Osteocyte (in vitro differentiated cells): ENCODE measurements around the gene EPN2. TPM values are rescaled to one million over a fixed set of nuclear protein-coding genes. Genes with fewer than 3 reads are reported as not detected.
A peak's percentile ranks its signal among the peaks of the same experiment; 100 is the strongest.

Experiments
- DNase-seq: peaks from one replicate; pipeline ENCODE4 v3.0.0; 2021; ENCODE audit warnings: mixed read lengths; ENCODE audit not compliant: unreplicated experiment; ENCODE audit errors: extremely low spot score
- H3K27ac Mint-ChIP-seq: one replicate; pipeline ENCODE4 v1.8.0; 2021; ENCODE audit warnings: mild to moderate bottlenecking, mixed read lengths; ENCODE audit not compliant: unreplicated experiment
- H3K27me3 Mint-ChIP-seq: one replicate; pipeline ENCODE4 v1.8.0; 2021; ENCODE audit warnings: mixed read lengths; ENCODE audit not compliant: unreplicated experiment
- H3K36me3 Mint-ChIP-seq: one replicate; pipeline ENCODE4 v1.8.0; 2021; ENCODE audit warnings: mixed read lengths; ENCODE audit not compliant: unreplicated experiment
- H3K4me1 Mint-ChIP-seq: one replicate; pipeline ENCODE4 v1.8.0; 2021; ENCODE audit warnings: mixed read lengths; ENCODE audit not compliant: unreplicated experiment
- H3K4me3 Mint-ChIP-seq: one replicate; pipeline ENCODE4 v1.8.0; 2021; ENCODE audit warnings: mild to moderate bottlenecking, moderate library complexity, mixed read lengths; ENCODE audit not compliant: unreplicated experiment
- H3K9me3 Mint-ChIP-seq: one replicate; pipeline ENCODE4 v1.8.0; 2021; ENCODE audit warnings: mixed read lengths; ENCODE audit not compliant: unreplicated experiment
- total RNA-seq: library from RNA; stranded (reverse); gene quantifications from 2 replicates; pipeline ENCODE4 v1.2.1, GENCODE V29; 2021
- TF ChIP-seq, protein P1 (sequence below): fragments of 200-600 bp; sonication (generic); IDR thresholded peaks from 2 replicates; pipeline ENCODE4 v1.5.0; 2021; ENCODE audit warnings: antibody characterized with exemption, mild to moderate bottlenecking, moderate library complexity

The EPN2 gene
- total RNA-seq, 1 donor from 2014 or later, result 54.7 TPM

DNA sequence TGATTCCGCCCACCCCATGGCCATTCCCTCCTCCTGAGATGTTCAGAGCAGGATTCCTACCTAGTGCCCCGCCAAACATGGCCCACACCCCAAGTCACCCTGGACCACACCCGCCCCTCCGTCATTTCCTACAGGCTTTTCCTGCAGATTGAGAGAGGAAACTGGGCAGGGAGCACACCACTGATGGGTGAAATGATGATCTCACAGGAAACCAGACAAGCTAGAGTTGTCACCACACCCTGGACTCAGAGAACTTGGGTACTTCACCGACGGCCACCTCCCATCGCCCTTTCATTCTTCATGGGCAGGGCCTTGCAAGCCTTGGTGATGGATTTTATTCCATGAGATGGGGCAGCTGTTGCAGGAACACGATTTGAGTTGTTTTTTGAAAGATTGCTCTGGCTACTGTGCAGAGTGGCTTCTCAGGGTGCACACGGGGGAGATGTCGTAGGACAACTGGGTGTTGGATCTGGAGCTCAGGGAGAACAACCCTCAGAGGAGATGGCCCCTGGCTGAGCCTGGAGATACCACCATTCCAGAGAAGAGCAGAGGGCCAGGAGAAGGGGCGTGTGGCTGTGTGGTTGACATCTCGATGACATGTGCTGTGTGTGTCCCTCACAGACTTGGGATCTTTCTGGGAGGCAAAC is 132.8 kb downstream of the EPN2 start:
- H3K27me3 Mint-ChIP-seq, result no peaks in the 10 kb centered on the region
- TF ChIP-seq, protein P1, sequence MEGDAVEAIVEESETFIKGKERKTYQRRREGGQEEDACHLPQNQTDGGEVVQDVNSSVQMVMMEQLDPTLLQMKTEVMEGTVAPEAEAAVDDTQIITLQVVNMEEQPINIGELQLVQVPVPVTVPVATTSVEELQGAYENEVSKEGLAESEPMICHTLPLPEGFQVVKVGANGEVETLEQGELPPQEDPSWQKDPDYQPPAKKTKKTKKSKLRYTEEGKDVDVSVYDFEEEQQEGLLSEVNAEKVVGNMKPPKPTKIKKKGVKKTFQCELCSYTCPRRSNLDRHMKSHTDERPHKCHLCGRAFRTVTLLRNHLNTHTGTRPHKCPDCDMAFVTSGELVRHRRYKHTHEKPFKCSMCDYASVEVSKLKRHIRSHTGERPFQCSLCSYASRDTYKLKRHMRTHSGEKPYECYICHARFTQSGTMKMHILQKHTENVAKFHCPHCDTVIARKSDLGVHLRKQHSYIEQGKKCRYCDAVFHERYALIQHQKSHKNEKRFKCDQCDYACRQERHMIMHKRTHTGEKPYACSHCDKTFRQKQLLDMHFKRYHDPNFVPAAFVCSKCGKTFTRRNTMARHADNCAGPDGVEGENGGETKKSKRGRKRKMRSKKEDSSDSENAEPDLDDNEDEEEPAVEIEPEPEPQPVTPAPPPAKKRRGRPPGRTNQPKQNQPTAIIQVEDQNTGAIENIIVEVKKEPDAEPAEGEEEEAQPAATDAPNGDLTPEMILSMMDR, result no peak
- no peak for DNase-seq
- peaks cover 33% of the 10 kb centered on the region for H3K4me1 Mint-ChIP-seq
- H3K36me3 Mint-ChIP-seq, result no peaks in the 10 kb centered on the region
- peak overlapping the region; percentile 70 for H3K27ac Mint-ChIP-seq
- H3K9me3 Mint-ChIP-seq, result no peaks in the 10 kb centered on the region
- H3K4me3 Mint-ChIP-seq, result no peak overlapping the region

GRCh38 chr17:19370493-19370960 is 133.4 kb downstream of the EPN2 start:
- Mint-ChIP-seq H3K36me3 (no peaks in the 10 kb centered on the region), H3K4me3 (no peak overlapping the region), H3K27ac (peak overlapping the region; percentile 70), H3K4me1 (peaks cover 30% of the 10 kb centered on the region), H3K9me3 (no peaks in the 10 kb centered on the region), H3K27me3 (no peaks in the 10 kb centered on the region)
- DNase-seq, result no peak
- TF ChIP-seq, protein P1, result no peak

DNA sequence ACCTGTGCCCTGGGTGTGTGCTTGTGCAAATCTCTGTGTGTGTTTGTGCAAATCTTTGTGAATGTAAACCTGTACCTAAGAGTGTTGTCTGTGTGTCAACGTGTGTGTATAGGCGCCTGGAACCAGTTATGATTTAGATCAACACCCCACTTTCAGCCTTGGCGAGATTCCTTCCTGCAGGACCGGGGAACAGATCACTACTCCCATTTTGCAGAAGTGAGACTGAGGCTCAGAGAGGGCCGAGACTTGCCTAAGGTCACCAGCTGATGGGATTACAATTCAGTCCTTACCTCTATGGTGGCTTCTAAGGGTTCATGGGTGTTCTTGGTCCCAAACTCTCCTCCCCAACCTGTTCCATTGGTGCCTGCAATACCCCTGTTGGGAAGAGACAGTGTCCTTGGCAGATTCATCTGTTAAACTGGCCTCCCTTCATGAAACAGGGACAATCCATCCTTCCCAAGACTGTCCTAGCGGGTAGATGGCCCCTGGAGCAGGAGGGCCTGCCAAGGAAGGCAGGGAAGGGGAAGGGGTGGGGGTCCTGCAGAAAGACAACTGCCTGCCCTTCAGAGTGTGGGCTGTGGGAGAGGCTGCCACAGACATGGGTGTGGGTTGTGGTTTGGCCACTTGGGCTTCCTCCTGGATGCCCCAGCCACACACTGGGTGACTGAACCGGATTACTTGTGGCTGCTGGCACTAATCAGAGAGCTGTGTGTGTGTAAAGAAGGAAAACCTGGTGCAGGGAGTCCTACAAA is 134.3 kb downstream of the EPN2 start:
- TF ChIP-seq, protein P1, result no peak
- no peaks in the 10 kb centered on the region for H3K27me3 Mint-ChIP-seq
- H3K27ac Mint-ChIP-seq, result peak overlapping the region; percentile 70
- H3K4me1 Mint-ChIP-seq, result peaks cover 30% of the 10 kb centered on the region
- DNase-seq, result no peak
- no peak overlapping the region for H3K4me3 Mint-ChIP-seq
- H3K9me3 Mint-ChIP-seq, result no peaks in the 10 kb centered on the region
- H3K36me3 Mint-ChIP-seq, result no peaks in the 10 kb centered on the region

DNA sequence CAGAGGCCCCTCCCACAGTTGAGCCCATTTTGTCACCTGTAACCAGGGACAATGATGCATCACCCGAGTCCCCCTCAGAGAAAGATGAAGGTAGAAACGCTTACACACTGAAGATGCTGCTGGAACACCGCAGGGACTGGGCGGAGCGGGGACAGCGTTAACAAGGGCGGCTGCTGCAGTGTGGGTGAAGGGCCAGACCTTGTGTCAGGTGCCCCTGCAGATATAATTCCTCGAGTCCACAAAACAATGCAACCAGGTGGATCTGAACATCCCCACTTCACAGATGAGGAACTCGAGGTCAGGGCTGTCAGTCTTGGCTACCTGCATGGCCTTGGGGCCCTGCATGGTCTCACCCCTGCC is 134.8 kb downstream of the EPN2 start:
- Mint-ChIP-seq H3K4me3 (no peak overlapping the region), H3K9me3 (no peaks in the 10 kb centered on the region), H3K4me1 (peaks cover 33% of the 10 kb centered on the region), H3K27ac (no peak overlapping the region), H3K36me3 (no peaks in the 10 kb centered on the region), H3K27me3 (no peaks in the 10 kb centered on the region)
- DNase-seq, result no peak
- TF ChIP-seq, protein P1, result no peak

DNA sequence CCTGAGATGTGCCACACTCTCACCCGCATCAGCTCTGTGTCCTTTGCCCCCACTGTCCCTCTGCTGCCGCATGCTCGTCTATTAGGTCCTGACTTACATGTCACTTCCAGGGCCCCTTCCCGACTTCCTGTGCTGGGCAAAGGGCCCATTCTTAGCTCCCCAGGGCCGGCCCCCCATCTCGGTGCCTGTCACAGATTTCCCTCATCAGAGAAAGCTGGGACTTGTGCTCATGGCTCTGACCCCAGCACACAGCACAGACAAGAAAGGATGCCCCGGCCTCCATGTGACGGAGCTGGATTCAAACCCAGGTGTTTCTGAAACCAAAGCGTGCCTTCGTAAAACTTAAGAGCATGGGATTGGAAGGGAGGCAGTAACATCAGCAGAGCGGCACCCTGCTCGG is 135.3 kb downstream of the EPN2 start:
- Mint-ChIP-seq H3K27ac (no peak overlapping the region), H3K4me3 (no peak overlapping the region), H3K9me3 (no peaks in the 10 kb centered on the region), H3K27me3 (no peaks in the 10 kb centered on the region), H3K4me1 (peaks cover 37% of the 10 kb centered on the region), H3K36me3 (no peaks in the 10 kb centered on the region)
- TF ChIP-seq, protein P1, result no peak
- DNase-seq, result no peak
